Activated CD8-positive, alpha-beta memory T cell treated with anti-CD3 and anti-CD28 coated beads for 48 hours (primary cell): Measurements from ENCODE around the gene ZIC4.

Experiments used
- DNase-seq, 3 experiments: peaks; one replicate each; pipeline ENCODE4 v3.0.0-alpha.2; 2020; ENCODE audit warnings: low read depth in 2 of 3, low spot score in 2 of 3

Gene ZIC4

DNA sequence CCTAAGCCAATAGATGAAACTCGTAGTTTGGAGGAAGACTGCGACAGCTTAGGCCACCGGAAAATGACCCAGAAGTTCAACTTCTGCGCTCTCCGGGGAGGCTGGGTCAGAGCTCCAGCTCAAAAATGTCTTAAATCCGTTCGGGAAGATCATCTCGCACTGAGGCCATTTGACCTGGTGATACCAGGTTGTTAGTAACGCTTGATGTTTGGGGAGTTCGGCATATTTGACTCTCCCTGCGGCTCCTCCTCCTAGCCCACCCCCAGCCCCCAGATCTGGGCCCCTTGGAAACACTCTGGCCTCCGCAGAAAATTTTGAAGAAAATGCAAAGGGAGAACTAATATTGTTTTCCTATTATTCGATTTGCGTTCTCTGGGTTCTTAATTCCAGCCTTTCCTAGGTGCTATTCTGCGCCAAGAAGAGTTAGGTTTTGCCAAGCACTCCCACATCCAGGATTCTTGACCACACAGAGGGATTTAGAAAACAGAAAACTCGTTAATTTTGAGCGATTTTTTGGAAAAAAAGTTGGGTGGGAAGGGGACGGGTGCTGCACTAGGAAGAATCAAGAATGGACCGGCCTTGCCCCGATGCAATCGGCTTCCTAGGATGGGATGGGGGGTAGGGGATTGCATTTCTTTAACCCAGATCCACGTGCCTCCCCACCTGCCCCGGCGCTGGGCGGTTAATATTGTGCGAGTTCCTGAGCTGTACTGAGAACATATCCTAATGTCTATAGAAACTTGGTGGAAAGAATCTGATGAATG, 50.0 kb downstream of the ZIC4 start:
- no peak for DNase-seq

- DNase-seq = no peak
These were observed 50.6 kb downstream of the ZIC4 start for GRCh38 chr3:147355753-147356090.

DNA sequence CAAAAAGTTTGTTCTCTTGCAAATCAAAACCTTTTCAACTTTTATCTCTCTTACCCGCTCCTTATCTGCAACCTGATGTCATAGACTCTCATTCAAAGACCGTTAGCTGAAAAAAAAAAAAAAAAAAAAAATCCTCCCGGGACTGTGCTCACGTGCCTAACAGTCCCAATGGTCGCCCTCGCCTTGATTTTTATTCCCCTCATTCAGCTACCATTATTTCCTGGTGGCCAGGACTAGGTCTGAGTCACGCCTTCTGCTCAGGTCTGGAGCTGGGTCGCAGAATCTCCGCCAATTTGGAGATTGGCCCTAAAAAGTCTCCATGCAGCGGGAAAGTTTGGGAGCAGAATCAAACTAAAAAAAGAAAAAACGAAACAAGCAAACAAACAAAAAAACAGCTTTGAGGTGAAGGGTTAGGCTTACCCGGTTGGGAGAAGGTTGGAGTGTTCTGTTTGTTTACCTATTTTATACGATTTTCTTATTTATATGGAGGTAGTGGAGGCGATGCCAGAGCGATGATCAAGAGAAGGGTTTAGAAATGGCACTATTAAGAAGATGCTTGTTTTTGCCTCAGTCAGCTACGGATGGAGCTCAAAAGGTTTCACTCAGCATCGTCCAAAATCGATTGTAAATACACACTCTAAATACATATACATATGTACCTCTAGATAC, 51.1 kb downstream of the ZIC4 start:
- DNase-seq = no peak

GRCh38 chr3:147354623-147355022, 51.7 kb downstream of the ZIC4 start:
- no peak for DNase-seq

- no peak for DNase-seq
These were observed 55.0 kb downstream of the ZIC4 start for GRCh38 chr3:147351301-147351700.

GRCh38 chr3:147348976-147349375, 57.4 kb downstream of the ZIC4 start:
- DNase-seq = no peak

DNA sequence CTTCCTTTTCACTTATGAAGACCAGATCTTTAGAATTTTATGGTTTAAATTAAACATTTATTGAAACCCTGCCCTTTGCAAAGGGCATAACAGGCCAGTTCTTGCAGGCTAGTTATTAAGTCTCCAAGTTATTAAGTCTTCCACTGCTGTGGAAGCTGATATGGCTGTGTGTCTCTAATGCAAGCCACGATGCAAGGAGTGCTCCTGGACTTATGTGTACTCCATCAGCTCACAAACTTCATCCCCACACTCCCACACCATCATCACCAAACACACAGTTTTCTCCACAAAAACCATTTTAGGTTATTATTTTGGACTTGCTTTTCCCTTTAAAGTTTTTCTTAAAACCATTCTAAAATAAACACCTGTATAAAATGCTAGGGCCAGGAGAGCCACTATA, 62.4 kb downstream of the ZIC4 start:
- DNase-seq = no peak

DNA sequence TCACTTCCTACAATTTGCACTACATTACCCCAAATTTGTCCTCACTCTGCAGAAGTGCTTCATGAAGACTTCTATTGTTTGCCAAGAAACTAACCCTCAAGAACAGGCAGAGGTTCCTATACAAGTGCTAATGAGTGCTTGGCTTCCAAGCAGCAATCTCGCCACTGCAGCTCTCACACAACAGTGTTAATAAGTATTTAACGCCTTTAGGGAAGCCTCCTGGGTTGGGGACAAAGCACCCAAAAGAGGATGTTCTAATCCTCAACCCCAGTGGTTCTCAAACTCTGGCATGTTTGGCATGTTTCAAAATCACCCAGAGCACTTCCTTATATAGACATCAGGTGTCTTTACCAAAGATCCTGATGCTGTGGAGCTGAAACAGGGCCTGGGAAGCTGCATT, 64.6 kb downstream of the ZIC4 start:
- DNase-seq = no peak

GRCh38 chr3:147336543-147337278, 69.6 kb downstream of the ZIC4 start:
- DNase-seq = no peak
